ENCODE results near the gene DNAH10.
"Not testable (repeated sequence)": the region's sequence is repeated elsewhere in the genome, so short reads cannot be mapped to it uniquely, and the experiment has no call there.

The DNAH10 gene

DNA sequence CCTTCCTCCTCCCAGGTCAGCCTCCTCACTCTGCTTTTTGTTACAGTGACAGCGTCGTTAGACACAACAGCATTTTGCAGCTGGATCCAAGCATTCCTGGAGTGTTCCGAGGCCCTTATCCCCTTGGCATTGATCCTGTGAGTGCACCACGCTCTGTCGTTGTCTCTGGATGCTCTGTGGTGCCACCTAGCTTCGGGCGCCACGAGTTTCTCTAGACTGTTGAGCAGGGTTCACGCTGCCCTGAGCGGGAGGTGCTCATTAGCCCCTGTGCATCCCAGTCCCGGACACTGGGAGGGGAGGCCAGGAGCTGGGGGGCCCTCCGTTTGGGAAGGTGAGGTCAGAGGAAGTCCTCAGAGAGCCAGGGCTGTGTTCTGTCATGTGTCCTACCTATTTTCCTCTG is 17.3 kb upstream of the DNAH10 start:
- no peak for DNase-seq (ENCODE audit: low read depth, low spot score)

DNA sequence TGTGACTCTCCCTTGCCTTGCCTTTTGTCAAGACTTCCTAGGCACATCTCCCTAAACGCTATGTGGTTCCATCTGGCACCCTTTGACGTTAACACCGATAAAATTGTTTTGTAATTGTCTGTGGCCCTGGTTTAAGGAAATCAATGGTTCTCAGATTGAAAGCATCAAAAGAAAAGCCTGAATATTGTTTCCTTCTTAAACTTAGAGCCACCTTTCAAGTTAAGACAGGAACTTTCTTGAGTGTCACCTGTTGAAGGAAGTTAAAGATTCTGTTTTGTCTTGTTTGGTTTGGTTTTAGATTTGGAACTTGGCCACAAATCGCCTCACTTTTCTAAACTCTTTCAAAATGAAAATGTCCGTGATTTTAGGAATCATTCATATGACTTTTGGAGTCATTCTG is 14.8 kb upstream of the DNAH10 start:
- no peak for DNase-seq (ENCODE audit: low read depth, low spot score)

DNA sequence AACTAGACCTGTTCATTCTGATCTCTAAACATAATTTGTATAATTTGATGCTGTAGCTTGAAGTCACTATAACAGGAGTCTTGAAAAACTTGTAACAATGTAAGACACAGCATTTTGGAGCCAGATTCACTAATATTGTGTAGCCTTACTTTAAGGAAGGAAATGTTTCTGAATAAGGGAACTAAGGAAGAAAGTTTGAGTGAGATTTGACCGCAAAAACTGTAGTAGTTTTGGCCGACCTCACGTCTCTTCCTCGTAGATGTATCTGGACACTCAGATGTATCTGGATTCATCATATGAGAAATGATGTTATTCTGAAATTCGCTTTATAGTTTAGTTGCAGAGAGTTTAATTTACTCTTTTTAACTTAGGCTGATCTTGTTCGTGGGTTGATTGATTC is 13.9 kb upstream of the DNAH10 start:
- no peak for DNase-seq (ENCODE audit: low read depth, low spot score)

DNA sequence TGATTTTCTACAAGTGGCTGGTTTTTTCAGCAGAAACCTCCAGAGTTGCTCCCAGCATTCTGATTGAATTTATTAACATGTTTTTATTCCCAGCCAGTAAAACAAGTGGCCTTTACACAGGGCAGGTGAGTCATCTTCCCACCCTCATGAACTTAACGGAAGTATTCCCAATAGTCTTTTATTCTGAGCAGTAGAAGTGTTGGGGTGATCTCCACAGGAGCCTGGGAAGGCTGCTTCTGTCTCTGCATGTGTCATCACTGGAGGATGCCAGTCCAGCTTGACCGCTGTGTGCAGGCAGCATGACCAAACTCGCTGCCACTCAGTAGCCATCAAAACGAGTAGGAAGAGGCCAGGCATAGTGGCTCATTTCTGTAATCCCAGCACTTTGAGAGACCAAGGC is 13.4 kb upstream of the DNAH10 start:
- DNase-seq (ENCODE audit: low read depth, low spot score): no peak

DNA sequence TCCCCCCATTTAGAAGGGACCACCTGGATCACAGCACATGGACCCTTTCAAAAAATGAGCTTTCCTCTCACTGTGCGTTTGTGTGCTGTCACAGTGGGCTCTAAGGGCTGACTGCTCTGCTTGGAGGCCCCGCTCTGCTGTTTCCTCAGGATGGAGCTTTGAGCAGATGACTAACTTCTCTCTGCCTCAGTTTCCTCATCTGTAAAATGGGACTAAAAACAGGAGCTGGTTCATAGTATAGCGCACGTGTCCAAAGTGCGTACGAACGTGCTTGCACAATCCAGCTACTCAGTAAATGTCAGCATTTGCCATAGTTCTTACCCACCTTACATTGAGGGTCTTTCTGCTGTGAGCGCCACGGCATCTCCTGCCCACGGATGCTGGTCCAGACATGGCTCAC is 12.7 kb upstream of the DNAH10 start:
- DNase-seq (ENCODE audit: low read depth, low spot score): no peak

DNA sequence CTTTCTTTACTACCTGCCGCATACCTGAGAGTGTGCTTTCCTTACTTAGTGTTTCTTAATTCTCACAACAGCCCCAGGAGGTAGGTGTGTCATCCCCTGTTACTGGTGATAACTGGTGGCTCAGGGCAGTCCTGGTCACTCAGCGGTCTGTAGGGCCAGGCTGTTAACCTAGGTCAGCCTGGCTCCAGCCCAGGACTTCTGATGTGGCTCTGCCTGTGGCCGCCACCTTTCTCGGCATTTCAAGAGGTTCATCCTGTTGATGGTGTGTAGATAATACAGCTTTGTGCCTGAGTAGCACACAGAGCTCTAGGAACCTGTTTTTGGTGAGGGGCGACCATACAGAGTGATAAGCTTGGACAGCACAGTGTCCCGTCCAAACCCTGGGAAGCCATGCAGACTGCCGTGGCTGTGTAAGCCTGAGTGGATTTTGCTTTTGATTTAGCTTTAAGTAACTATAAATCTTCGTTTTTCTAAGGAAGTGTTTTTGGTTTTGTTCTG is 11.9 kb upstream of the DNAH10 start:
- no peak for DNase-seq (ENCODE audit: low read depth, low spot score)

DNA sequence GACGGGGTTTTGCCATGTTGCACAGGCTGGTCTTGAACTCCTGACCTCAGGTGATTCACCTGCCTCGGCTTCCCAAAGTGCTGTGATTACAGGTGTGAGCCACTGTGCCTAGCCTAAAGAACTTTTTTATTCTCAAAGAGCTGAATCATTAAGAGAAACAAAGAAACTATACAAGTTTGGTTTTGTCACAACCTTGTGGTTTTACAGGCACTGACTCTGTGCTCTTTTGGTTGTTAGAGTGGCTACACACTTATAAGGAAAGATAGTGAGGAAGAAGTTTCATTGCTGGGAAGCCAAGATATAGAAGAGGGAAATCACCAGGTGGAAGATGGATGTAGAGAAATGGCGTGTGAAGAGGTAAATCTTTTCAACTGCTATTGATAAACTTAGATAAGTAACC is 10.1 kb upstream of the DNAH10 start:
- no peak for DNase-seq (ENCODE audit: low read depth, low spot score)

DNA sequence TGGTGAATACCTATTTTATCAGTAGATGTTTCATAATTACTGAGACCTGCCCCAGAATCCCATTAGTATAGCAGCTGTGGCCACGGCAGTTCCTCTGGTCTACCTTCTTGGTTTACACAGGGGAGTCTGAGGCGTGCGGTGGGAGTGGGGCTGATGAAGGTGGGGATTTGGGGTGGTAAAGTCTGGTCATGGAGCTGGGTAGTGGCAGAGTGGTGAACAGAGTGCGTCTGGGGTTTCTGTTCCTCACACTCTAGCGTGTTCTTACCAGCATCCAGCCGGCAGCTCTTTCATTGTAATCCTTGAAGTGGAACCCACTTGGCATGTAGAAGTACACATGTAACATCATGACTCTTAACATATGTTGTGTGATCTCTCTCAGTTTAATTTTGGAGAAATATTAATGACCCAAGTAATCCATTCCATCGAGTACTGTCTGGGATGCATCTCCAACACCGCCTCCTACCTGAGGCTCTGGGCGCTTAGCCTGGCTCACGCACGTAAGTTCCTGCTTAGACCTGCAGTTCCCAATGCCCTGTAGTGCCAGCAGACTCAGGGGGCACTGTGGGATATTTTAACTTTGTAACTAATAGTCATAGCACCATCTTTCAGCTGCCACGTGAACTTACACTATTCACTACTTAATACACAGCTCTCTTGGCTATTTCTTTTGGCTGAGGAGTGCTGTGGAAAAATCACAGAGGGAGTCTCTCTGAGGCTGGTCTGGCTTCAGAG is 7.9 kb upstream of the DNAH10 start:
- DNase-seq (ENCODE audit: low read depth, low spot score): no peak

DNA sequence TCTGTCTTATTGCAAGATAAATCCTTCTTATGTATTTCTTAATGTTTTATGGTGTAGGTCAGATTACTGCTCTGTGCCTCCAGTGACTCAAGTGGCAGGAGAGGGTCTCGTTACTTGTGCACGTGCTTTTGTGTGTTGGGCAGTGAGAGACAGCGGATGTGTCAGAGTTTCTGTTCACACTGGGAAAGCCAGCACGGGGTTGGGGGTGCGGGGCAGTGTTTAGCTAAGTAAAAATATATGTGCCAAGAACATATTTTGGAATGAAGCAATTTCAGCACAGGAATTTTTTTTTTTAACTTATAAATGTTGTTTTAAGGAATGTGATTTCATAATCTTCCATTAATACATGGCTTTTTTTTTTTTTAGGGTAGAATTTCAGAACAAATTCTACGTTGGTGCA is 4.5 kb upstream of the DNAH10 start:
- DNase-seq (ENCODE audit: low read depth, low spot score): no peak

DNA sequence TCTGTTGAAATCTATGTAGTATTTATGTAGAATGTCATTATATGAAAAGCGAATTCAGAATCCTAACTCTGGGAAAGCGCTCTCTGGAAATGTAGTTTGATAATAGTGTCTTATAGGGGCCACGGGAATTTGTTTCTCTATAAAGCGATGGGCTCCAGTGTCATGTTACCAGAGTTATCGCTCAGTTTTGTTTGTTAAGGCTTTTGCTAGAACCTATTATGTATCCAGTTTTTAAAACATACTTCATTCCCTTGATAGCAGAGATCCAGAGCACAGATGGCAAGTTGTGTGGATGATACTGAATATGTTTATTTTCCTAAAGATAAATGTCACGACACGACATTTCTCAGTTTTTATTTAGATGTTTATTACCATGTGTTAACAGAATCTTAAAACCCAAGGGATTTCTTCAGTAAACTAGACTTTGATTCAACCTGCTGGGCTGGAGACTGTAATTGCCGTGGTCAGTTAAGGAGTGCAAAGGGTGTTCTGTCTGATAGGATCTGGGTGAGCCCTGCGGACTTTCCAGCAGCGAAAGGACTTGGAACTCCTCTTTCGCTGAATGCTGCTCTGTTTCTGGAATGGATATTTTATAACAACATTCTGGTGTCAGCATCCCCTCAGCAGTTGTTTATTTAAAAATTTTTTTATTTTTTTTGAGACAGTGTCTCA is 1.7 kb upstream of the DNAH10 start:
- no peak for DNase-seq (ENCODE audit: low read depth, low spot score)

DNA sequence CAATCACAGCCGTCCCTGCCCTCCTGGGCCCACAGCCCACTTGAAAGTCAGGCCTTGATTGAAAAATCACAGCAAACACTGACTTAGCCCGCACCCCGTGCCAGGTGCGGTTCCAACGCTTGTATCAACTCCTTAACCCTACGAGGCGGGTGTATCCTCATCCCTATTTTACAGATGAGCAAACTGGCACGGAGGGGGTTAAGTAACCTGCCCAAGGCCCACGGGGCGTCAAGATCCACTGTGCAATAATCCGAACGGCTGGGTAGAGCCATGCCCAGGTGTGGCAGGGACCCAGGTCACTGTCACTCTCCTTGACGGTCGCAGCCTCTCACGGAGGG is 583 bp downstream of the DNAH10 start:
- DNase-seq (ENCODE audit: low read depth, low spot score): no peak

DNA sequence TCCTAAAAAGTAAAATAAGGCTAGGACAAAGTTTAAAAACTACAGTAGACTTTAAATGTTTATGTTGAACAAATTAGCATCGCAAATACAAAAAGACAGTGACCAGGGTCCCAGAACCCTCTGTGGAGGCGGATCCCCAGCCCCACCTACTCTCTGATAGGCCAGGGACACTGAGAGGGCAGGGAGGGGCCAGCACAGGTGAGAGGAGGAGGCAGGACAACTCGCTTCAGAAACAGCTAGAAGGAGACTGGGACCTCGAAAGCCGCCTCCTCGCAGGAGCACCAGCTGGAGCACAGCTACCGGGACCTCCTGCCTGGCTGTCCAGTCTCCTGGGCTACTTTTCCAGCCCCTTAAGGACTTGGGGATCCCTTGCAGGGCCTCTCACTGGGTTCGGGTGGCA is 992 bp downstream of the DNAH10 start:
- DNase-seq (ENCODE audit: low read depth, low spot score): no peak

DNA sequence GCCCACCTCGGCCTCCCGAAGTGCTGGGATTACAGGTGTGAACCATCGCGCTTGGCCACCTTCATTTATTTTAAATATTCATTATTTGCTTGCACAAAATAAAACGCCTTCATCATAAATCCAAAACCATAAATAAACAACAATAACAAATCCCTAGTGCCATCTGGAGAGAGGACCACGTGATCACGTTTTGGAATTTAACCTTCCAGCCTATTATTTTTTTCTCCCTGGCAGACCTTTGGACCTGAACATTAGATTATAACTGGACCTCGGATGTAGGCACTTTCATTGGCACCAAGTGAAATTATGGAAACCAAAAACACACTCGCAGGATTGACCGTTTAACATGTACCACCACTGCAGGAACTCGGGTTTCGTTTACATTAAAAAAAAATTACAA is 2.0 kb downstream of the DNAH10 start:
- DNase-seq (ENCODE audit: low read depth, low spot score): no peak

DNA sequence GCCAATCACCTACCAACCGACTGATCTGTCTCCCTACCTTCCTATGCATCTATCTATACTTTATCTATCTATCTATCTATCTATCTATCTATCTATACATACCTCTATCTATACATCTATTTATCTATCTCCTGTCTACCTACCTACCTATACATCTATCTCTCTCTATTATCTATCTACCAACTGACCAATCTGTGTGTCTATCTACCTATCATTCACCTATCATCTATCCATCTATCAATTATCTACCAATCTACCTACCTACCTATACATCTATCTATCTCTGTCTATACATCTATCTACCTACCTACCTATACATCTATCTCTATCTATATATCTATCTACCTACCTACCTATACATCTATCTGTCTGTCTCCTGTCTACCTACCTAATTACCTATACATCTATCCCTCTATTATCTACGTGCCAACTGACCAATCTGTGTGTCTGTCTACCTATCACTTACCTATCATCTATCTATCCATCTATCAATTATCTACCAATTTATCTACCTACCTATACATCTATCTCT is 3.5 kb downstream of the DNAH10 start:
- no peak for DNase-seq (ENCODE audit: low read depth, low spot score)

DNA sequence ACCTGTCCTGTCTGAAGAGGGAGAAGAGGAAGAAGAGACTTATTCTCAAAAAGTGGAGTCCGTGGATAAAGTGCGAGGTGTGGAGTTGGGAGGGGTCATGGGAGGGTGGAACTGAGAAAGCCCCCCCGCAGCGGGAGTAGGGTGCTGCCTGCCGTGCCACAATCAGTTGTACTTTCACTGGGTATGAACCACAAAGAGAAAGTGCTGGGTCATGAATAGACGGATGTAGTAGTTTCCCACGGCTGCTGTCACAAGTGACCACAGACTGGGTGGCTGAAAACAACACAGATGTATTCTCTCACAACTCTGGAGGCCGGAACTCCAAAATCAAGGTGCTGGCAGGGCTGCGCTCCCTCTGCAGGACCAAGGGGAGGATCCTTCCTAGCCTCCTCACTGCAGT is 5.5 kb downstream of the DNAH10 start:
- no peak for DNase-seq (ENCODE audit: low read depth, low spot score)

DNA sequence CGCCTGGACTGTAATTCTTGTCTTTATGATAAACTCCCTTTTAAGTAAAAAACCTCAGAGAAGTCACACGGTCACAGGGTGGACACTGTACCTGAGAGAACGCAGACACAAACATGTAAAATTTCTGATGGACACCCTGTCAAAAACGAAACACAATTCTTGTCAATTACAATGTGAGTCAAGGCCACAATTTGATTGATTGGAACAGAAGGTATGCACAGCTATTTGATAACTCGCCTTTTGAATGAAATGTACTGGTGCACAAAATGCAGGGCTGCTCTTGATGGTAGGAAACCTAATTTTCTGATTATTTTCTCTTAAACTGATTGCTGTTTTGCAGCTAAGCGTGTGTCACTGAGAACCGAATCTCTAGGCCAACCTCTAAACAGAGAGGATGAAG is 9.2 kb downstream of the DNAH10 start:
- no peak for DNase-seq (ENCODE audit: low read depth, low spot score)

DNA sequence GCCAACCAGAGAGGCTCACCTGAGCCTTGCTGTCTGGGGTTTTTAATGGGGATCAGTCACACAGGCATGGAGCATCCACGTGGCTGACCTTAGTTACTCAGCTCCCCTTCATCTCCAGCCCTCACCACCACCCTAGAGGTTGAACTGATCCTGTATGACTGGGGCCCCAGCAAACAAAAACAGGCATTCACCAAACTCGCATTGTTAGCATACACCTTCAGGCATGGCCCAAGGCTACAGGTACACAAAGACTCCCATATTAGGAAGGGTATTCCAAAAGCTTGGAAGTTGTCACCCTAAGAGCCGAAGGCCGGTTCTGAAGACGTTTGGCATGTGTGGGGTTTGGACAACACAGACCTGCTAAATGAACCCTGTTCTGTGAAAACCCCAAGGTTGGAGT is 10.0 kb downstream of the DNAH10 start:
- DNase-seq (ENCODE audit: low read depth, low spot score): no peak

DNA sequence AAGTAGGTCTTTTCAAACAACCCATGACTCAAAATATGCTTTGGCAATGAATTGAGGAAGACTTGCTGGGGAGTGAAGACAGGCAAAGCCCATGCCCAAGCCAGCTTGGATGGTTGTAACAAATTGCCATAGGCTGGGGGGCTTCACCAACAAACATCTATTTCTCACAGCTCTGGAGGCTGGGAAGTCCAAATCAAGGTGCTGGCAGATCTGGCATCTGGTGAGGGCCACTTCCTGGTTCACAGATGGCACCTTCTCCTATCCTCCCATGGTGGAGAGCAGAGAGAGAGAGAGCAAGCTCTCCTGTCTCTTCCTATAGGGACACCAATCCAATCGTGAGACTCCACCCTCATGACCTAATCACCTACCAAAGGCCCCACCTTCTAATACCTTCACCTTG is 11.3 kb downstream of the DNAH10 start:
- DNase-seq (ENCODE audit: low read depth, low spot score): no peak

DNA sequence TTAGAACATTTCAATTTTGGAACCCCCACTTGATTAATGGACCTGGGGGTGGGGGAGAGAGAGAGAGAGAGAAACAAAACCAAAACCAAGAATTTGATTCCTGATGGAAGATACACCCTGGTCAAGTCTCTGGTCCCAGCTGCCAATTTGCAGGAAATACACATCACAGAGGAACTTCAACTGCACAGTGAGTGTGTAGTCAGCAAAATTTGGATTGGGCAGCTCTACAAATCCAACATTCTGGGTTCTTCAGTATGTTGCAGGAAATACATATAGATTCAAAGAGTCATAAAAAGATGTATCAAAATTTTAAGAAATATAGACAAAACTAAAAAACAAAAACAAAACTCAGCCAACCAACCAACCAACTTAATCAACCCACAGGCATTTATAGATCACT is 17.4 kb downstream of the DNAH10 start:
- no peak for DNase-seq (ENCODE audit: low read depth, low spot score)

DNA sequence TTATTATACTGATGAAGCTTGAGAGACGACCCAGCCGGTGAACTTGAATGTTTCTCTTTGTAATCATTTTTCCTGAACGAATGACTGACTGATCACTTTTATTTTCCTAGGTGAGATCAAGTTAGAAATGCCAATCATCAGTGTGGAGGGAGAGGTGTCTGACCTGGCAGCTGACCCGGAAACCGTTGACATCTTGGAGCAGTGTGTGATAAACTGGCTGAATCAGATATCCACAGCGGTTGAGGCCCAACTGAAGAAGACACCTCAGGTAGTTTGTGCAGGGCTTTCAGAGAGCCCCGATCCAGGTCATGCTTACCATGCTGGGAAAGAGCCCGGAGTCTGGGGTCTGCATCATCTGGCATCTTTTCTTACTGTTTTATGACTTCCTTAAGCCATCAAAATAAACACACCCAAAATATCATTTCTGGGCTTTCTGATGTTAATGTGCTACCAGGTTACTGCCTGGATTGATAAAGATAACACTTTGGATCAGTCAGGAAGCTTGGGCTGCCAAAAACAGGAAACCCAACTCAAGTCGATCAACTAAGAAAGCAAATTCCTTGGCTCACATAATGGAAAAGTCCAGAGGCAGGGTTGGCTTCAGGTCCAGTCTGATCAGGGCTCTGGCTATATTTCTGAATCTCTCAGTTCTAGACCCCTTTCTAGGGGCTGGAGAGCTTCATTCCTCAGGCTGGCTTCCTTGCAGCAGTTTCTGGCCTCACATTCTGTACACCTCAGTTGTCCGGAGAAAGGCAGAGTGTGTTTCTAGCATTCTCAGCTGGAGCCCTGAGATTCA is 21.1 kb downstream of the DNAH10 start:
- no peak for DNase-seq (ENCODE audit: low read depth, low spot score)

DNA sequence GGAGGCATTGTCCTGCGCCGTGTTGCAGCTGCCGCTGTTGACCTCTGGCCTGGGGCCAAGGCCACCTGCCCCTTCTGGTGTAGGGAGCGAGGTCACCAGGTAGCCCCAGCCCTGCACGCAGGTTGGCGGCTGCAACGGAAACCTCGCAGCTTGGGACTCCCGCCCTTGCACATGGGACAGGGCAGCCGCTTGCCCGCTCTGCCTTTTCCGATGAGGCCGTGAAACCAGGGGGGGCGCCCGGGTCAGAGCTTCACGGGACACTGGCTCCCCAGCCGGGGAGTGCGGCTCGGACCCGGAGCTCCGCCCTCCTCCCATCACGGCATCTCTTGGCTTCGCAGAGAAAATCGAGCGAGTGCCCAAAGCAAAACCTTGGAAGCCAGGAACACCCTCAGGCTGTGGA is 25.4 kb downstream of the DNAH10 start:
- no peak for DNase-seq (ENCODE audit: low read depth, low spot score)

DNA sequence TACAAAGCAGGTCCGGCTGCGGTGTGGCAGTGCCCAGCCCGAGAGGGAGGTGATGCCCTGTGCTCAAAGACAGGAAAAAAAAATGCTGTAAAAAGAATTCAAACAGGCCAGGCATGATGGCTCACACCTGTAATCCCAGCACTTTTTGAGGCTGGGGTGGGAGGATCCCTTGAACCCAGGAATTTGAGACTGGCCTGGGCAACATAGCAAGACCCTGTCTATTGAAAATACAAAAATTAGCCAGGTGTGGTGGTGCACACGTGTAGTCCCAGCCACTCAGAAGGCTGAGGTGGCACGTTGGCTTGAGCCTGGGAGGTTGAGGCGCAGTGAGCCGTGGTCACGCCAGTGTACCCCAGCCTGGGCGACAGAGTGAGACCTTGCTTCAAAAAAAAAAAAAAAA is 26.4 kb downstream of the DNAH10 start:
- no peak for DNase-seq (ENCODE audit: low read depth, low spot score)

DNA sequence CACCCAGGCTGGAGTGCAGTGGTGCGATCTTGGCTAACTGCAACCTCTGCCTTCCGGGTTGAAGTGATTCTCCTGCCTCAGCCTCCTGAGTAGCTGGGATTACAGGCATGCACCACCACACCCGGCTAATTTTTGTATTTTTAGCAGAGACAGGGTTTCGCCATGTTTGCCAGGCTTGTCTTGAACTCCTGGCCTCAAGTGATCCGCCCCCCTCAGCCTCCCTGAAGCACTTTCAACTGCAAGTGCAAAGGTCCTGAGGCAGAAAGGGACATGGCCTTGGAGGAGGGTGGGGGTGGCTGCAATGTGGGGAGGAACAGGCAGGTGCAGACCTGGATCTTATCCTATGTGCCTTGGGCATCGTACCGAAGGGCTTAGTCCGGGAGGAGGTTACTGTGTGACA is 27.3 kb downstream of the DNAH10 start:
- DNase-seq (ENCODE audit: low read depth, low spot score): not testable (repeated sequence)

All from activated CD4-positive, CD25-positive, alpha-beta regulatory T cell treated with anti-CD3 and anti-CD28 coated beads, Interleukin-2, amount 50 U/mL, for 16 hours (primary cell).